Naive thymus-derived CD4-positive, alpha-beta T cell (primary cell): ENCODE measurements around the gene LGR5. TPM values are rescaled to one million over a fixed set of nuclear protein-coding genes. Genes with fewer than 3 reads are reported as not detected.

Experiments used
- ATAC-seq: fragments of 150-1000 bp; cut with Tn5 transposase; 2 replicates; pipeline ENCODE4 v1.10.0; 2021; ENCODE audit warnings: mild to moderate bottlenecking, moderate library complexity
- CTCF ChIA-PET: fragments of 350-600 bp; sonication (Branson Sonifier 250); formaldehyde crosslinking; loops from one replicate; lab custom pipeline; 2021; ENCODE audit warnings: antibody characterized with exemption; lab: Charles Lee
- POLR2A ChIA-PET: fragments of 350-600 bp; sonication (Branson Sonifier 250); formaldehyde crosslinking; loops from one replicate; lab custom pipeline; 2021; ENCODE audit warnings: antibody characterized with exemption, inconsistent platforms; lab: Charles Lee
- DNase-seq, 9 donors: peaks; one replicate each; pipeline versions ENCODE4 v3.0.0 to v3.0.0-alpha.2; 2020 to 2022; ENCODE audit warnings: mixed read lengths in 1 of 9
- H3K27ac ChIP-seq: one replicate; pipeline ENCODE4 v1.7.0; 2013; ENCODE audit warnings: mild to moderate bottlenecking, low read depth, low read length, moderate library complexity
- H3K27me3 ChIP-seq, 2 donors: one replicate each; pipeline ENCODE4 v1.7.0; 2013; ENCODE audit warnings: low read length in 2 of 2, mild to moderate bottlenecking in 2 of 2, moderate library complexity in 2 of 2; ENCODE audit not compliant: control insufficient read depth in 2 of 2, insufficient read depth in 2 of 2
- H3K36me3 ChIP-seq, 3 experiments: 1 replicate in 2 of 3; 2 replicates in 1 of 3; pipeline ENCODE4 v1.7.0; 2013; ENCODE audit warnings: low read length in 3 of 3, mild to moderate bottlenecking in 3 of 3, moderate library complexity in 1 of 3; ENCODE audit not compliant: insufficient read depth in 3 of 3, control insufficient read depth in 2 of 3
- H3K4me1 ChIP-seq, 2 donors: one replicate each; pipeline ENCODE4 v1.7.0; 2013; ENCODE audit warnings: low read length in 2 of 2, mild to moderate bottlenecking in 2 of 2, moderate library complexity in 1 of 2; ENCODE audit not compliant: control insufficient read depth in 2 of 2, insufficient read depth in 2 of 2
- H3K4me3 ChIP-seq: 2 replicates; pipeline ENCODE4 v1.7.0; 2013; ENCODE audit warnings: mild to moderate bottlenecking, low read length
- H3K9me3 ChIP-seq, 3 experiments: 1 replicate in 2 of 3; 2 replicates in 1 of 3; pipeline ENCODE4 v1.7.0; 2013; ENCODE audit warnings: low read length in 3 of 3; ENCODE audit not compliant: control insufficient read depth in 2 of 3
- H3K27ac Mint-ChIP-seq, 9 donors: one replicate each; pipeline ENCODE4 v1.8.0; 2020 to 2022; ENCODE audit warnings: mixed read lengths in 9 of 9, mild to moderate bottlenecking in 8 of 9, moderate library complexity in 5 of 9, inconsistent platforms in 2 of 9
- H3K27me3 Mint-ChIP-seq, 5 donors: one replicate each; pipeline ENCODE4 v1.8.0; 2021 to 2022; ENCODE audit warnings: mixed read lengths in 5 of 5, mild to moderate bottlenecking in 1 of 5
- H3K36me3 Mint-ChIP-seq, 5 donors: one replicate each; pipeline ENCODE4 v1.8.0; 2020 to 2022; ENCODE audit warnings: mixed read lengths in 5 of 5, mild to moderate bottlenecking in 3 of 5, inconsistent platforms in 1 of 5
- H3K4me1 Mint-ChIP-seq, 7 donors: one replicate each; pipeline ENCODE4 v1.8.0; 2020 to 2022; ENCODE audit warnings: mixed read lengths in 7 of 7, mild to moderate bottlenecking in 3 of 7, inconsistent platforms in 1 of 7
- H3K4me3 Mint-ChIP-seq, 10 donors: one replicate each; pipeline ENCODE4 v1.8.0; 2020 to 2022; ENCODE audit warnings: mild to moderate bottlenecking in 10 of 10, mixed read lengths in 10 of 10, moderate library complexity in 6 of 10, inconsistent platforms in 2 of 10
- H3K9me3 Mint-ChIP-seq, 11 donors: one replicate each; pipeline ENCODE4 v1.8.0; 2020 to 2022; ENCODE audit warnings: mixed read lengths in 11 of 11, mild to moderate bottlenecking in 4 of 11, inconsistent platforms in 1 of 11, moderate library complexity in 1 of 11
- intact Hi-C, 2 donors: fragments of 100-400 bp; cut with micrococcal nuclease; formaldehyde crosslinking; loops; one replicate each; pipeline ENCODE4 v1.15.1; 2023
- polyA plus RNA-seq, 2 donors: library from polyadenylated mRNA; unstranded; fragments of 300-500 nt; fragmentation: Illumina TruSeq; gene quantifications; one replicate each; pipeline ENCODE4 v1.2.3, GENCODE V29; 2021
- total RNA-seq, 6 experiments: library from RNA in 5 of 6; stranded (reverse) in 5 of 6; gene quantifications; 1 replicate in 5 of 6; 2 replicates in 1 of 6; pipeline ENCODE4 v1.2.3 and lab custom pipeline; 2021 to 2026

Gene LGR5
- total and polyA plus RNA-seq, 7 experiments from 2014 or later, result not detected

GRCh38 chr12:71432936-71433335, 6.7 kb upstream of the LGR5 start:
- intact Hi-C loops, result no loop called here
- ATAC-seq (no peak), DNase-seq (no peak)
- H3K4me1 ChIP-seq, result no peaks in the 10 kb centered on the region
- Mint-ChIP-seq H3K36me3 (peaks cover 3 to 19% (median 7%) of the 10 kb centered on the region in 5 donors), H3K27me3 (peaks cover 35 to 62% (median 57%) of the 10 kb centered on the region in 5 donors), H3K4me1 (no peaks in the 10 kb centered on the region), H3K9me3 (peaks cover 9 to 46% (median 25%) of the 10 kb centered on the region in 11 donors), H3K27ac (no peak overlapping the region), H3K4me3 (no peak overlapping the region)
- H3K27me3 ChIP-seq, result peaks cover 0 to 3% of the 10 kb centered on the region in 2 donors
- H3K4me3 ChIP-seq, result no peak overlapping the region
- peaks cover 0 to 11% (median 0%) of the 10 kb centered on the region in 3 experiments for H3K9me3 ChIP-seq
- CTCF ChIA-PET, result no interaction called here
- no peaks in the 10 kb centered on the region for H3K36me3 ChIP-seq
- no peak overlapping the region for H3K27ac ChIP-seq
- POLR2A ChIA-PET, result no interaction called here

DNA sequence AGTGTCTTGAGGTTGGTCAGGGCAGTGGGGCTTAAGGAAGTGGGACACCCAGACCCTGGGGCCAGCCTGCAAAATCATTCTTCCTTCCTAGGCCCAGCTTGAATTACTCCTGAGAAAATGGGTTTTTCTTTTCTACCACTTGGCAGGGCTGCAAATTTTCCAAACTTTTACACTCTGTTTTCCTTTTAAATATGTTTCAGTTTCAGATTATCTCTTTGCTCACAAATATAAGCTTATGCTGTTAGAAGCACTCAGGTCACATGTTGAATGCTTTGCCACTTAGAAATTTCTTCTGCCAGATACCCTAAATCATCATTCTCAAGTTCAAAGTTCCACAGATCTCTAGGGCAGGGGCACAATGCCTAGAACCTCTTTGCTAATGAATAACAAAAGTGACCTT, 2.9 kb upstream of the LGR5 start:
- POLR2A ChIA-PET, result no interaction called here
- Histone ChIP-seq H3K9me3 (peaks cover 0 to 11% (median 0%) of the 10 kb centered on the region in 3 experiments), H3K27ac (no peak overlapping the region), H3K4me3 (no peak overlapping the region), H3K4me1 (peaks cover 0 to 7% of the 10 kb centered on the region in 2 donors), H3K36me3 (no peaks in the 10 kb centered on the region), H3K27me3 (peaks cover 0 to 15% of the 10 kb centered on the region in 2 donors)
- DNase-seq, result no peak
- peaks cover 3 to 17% (median 7%) of the 10 kb centered on the region in 5 donors for H3K36me3 Mint-ChIP-seq
- H3K9me3 Mint-ChIP-seq, result peaks cover 9 to 46% (median 25%) of the 10 kb centered on the region in 11 donors
- CTCF ChIA-PET, result no interaction called here
- peaks cover 64 to 82% (median 77%) of the 10 kb centered on the region in 5 donors for H3K27me3 Mint-ChIP-seq
- ATAC-seq, result no peak
- H3K27ac Mint-ChIP-seq, result no peak overlapping the region
- no peak overlapping the region for H3K4me3 Mint-ChIP-seq
- H3K4me1 Mint-ChIP-seq, result peaks cover 11 to 25% (median 20%) of the 10 kb centered on the region in 7 donors
- intact Hi-C loops, result no loop called here

DNA sequence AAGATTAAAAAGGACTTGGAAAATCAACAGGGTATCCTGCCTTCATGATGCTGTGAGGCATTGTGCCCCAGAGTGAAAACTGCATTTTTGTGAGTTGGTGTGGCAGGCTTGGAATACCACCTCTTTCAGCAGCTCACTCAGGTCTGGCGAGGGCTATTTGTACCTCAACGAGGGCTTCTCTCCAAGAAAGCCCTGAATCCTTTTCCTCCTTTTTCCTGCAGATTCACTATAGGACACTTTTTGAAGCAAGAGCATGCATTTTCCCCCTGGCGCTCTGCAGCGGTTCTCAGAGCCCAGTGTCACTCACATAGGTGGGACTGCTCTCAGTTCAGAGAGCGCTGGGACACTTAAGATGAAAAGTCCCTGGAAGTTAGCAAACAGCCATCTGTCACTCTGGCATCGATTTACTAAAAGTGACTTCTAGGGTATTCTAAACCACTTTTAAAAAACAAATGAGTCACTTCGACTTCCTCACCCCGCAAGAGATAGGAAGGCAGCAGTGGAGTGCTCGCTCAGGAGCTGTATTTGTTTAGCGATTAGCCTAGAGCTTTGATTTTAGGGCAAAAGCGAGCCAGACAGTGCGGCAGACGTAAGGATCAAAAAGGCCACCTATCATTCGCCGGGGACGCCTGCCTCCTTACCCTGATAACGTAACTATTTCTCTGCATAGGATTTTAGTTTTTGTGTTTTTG, 782 bp upstream of the LGR5 start:
- H3K4me1 Mint-ChIP-seq, result peaks cover 12 to 25% (median 22%) of the 10 kb centered on the region in 7 donors
- Histone ChIP-seq H3K4me3 (no peak overlapping the region), H3K9me3 (peaks cover 0 to 11% (median 0%) of the 10 kb centered on the region in 3 experiments), H3K27me3 (peaks cover 0 to 11% of the 10 kb centered on the region in 2 donors), H3K27ac (no peak overlapping the region), H3K36me3 (no peaks in the 10 kb centered on the region), H3K4me1 (peaks cover 0 to 7% of the 10 kb centered on the region in 2 donors)
- peak overlapping the region; percentile 66 to 93 (median 84) for H3K4me3 Mint-ChIP-seq
- peaks cover 68 to 77% (median 72%) of the 10 kb centered on the region in 5 donors for H3K27me3 Mint-ChIP-seq
- peaks cover 3 to 17% (median 7%) of the 10 kb centered on the region in 5 donors for H3K36me3 Mint-ChIP-seq
- ChIA-PET CTCF (no interaction called here), POLR2A (no interaction called here)
- peak; percentile 26 for ATAC-seq
- DNase-seq, result peak in 2 of 9 donors; percentile 4 to 7
- intact Hi-C loops, result no loop called here
- H3K9me3 Mint-ChIP-seq, result peaks cover 9 to 39% (median 23%) of the 10 kb centered on the region in 11 donors
- no peak overlapping the region for H3K27ac Mint-ChIP-seq

DNA sequence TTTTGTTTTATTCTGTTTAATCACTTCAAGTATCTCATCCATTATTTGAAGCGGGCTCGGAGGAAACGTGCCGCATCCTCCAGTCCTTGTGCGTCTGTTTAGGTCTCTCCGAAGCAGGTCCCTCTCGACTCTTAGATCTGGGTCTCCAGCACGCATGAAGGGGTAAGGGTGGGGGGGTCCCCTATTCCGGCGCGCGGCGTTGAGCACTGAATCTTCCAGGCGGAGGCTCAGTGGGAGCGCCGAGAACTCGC, 311 bp upstream of the LGR5 start:
- Histone ChIP-seq H3K27ac (no peak overlapping the region), H3K27me3 (peaks cover 0 to 11% of the 10 kb centered on the region in 2 donors), H3K4me3 (no peak overlapping the region), H3K9me3 (peaks cover 0 to 11% (median 0%) of the 10 kb centered on the region in 3 experiments), H3K36me3 (no peaks in the 10 kb centered on the region), H3K4me1 (peaks cover 0 to 7% of the 10 kb centered on the region in 2 donors)
- CTCF ChIA-PET, result no interaction called here
- no peak overlapping the region for H3K27ac Mint-ChIP-seq
- H3K4me3 Mint-ChIP-seq, result peak overlapping the region; percentile 66 to 93 (median 84)
- peak in 2 of 9 donors; percentile 4 to 11 for DNase-seq
- H3K9me3 Mint-ChIP-seq, result peaks cover 9 to 34% (median 23%) of the 10 kb centered on the region in 11 donors
- peaks cover 3 to 17% (median 7%) of the 10 kb centered on the region in 5 donors for H3K36me3 Mint-ChIP-seq
- peaks cover 63 to 73% (median 68%) of the 10 kb centered on the region in 5 donors for H3K27me3 Mint-ChIP-seq
- intact Hi-C loops, result no loop called here
- H3K4me1 Mint-ChIP-seq, result peaks cover 12 to 25% (median 22%) of the 10 kb centered on the region in 7 donors
- POLR2A ChIA-PET, result no interaction called here
- peak; percentile 16 for ATAC-seq

DNA sequence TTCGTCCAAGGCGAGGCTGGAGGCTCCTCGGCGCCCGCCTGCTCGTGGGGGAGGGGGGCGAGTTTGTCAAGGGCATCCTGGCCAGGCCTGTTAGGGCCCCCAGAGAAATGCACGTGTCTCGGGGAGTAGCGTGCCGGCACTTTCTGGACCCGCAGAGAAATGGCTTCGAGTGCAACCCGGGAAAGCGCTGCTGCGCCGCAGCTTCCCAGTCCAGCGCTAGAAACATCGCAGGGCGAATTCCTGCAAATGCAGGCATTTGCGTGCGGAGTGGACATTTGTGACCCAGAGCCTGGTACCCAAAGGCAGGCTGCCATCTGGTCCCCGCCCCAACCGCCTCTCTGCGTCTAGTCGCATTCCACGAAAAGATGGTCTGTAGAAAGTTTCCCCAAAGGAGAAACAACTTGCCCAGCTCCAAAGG, 756 bp downstream of the LGR5 start:
- H3K9me3 ChIP-seq, result peaks cover 0 to 11% (median 0%) of the 10 kb centered on the region in 3 experiments
- no peaks in the 10 kb centered on the region for H3K36me3 ChIP-seq
- Mint-ChIP-seq H3K27ac (no peak overlapping the region), H3K4me1 (peaks cover 12 to 25% (median 22%) of the 10 kb centered on the region in 7 donors), H3K36me3 (peaks cover under 1 to 14% (median 7%) of the 10 kb centered on the region in 5 donors), H3K9me3 (peaks cover 9 to 24% (median 16%) of the 10 kb centered on the region in 11 donors), H3K27me3 (peaks cover 64 to 73% (median 68%) of the 10 kb centered on the region in 5 donors), H3K4me3 (peak overlapping the region; percentile 61 to 93 (median 82))
- ChIA-PET POLR2A (no interaction called here), CTCF (no interaction called here)
- ATAC-seq (no peak), DNase-seq (no peak)
- peaks cover 0 to 11% of the 10 kb centered on the region in 2 donors for H3K27me3 ChIP-seq
- H3K4me1 ChIP-seq, result peaks cover 0 to 7% of the 10 kb centered on the region in 2 donors
- intact Hi-C loops, result no loop called here
- H3K27ac ChIP-seq, result no peak overlapping the region
- peak overlapping the region; percentile 17 for H3K4me3 ChIP-seq

DNA sequence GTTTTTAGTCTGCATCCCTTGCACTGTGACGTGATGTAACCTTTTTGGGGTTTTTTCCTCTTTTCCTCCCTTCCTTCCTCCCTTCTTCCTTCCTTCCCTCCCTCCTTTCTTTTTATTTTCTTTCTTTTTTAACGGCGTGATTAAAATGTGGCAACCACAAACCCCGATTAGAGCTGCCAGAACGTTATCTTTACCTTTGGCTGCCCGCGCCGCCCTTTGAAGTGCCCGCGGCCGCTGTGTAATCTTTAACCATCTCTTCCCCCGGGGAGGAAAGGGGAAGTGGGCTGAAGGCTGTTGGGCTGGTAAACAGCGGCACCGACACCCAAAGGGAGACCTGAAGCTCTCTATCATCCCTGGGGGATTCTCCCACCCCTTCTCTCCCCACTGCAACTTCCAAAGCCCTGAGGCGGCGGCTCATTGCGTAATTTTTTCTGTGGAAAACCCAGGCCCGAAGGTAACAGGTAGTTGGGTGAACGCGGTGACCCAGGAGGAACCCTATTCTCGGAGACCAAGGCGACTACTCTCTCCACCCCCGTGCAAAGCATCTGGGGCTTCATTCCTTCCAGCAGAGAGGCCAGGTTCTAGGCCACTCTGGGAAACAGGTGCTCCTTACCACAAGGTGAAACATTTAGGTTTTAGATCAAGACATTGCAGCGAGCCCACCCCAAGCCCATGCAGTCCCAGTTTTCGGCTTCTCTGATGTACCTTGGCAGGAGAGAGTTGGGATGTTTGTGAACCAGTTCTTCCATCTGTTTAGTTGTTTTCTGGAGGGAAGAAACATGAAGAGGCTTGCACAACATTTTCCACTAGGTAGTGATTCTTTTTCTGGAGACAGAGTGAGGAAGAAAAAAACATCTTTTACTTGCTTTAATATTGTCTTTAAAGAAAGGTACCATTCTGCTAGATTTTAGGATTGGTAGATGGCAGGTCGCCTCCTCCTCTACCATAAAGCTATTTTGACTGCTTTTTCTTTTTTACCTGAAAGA, 1.5 kb downstream of the LGR5 start:
- intact Hi-C loops, result no loop called here
- Mint-ChIP-seq H3K36me3 (peaks cover 0 to 8% (median 7%) of the 10 kb centered on the region in 5 donors), H3K4me3 (peak overlapping the region; percentile 61 to 93 (median 80)), H3K9me3 (peaks cover 8 to 17% (median 9%) of the 10 kb centered on the region in 11 donors), H3K27me3 (peaks cover 63 to 76% (median 65%) of the 10 kb centered on the region in 5 donors), H3K4me1 (peaks cover 12 to 25% (median 22%) of the 10 kb centered on the region in 7 donors), H3K27ac (no peak overlapping the region)
- Histone ChIP-seq H3K36me3 (no peaks in the 10 kb centered on the region), H3K4me1 (peaks cover 0 to 7% of the 10 kb centered on the region in 2 donors), H3K27ac (no peak overlapping the region), H3K4me3 (no peak overlapping the region), H3K27me3 (peaks cover 0 to 11% of the 10 kb centered on the region in 2 donors), H3K9me3 (peaks cover 0 to 11% (median 0%) of the 10 kb centered on the region in 3 experiments)
- ATAC-seq (no peak), DNase-seq (no peak)
- POLR2A ChIA-PET, result no interaction called here
- CTCF ChIA-PET, result no interaction called here
